Activated T-cell treated with anti-CD3 and anti-CD28 coated beads for 1 hour (primary cell): ENCODE measurements around the gene AMIGO3.
"Not testable (repeated sequence)": the region's sequence is repeated elsewhere in the genome, so short reads cannot be mapped to it uniquely, and the experiment has no call there.

Source experiments
- DNase-seq: peaks from one replicate; pipeline ENCODE4 v3.0.0-alpha.2; 2020; ENCODE audit warnings: low read depth

AMIGO3 gene

DNA sequence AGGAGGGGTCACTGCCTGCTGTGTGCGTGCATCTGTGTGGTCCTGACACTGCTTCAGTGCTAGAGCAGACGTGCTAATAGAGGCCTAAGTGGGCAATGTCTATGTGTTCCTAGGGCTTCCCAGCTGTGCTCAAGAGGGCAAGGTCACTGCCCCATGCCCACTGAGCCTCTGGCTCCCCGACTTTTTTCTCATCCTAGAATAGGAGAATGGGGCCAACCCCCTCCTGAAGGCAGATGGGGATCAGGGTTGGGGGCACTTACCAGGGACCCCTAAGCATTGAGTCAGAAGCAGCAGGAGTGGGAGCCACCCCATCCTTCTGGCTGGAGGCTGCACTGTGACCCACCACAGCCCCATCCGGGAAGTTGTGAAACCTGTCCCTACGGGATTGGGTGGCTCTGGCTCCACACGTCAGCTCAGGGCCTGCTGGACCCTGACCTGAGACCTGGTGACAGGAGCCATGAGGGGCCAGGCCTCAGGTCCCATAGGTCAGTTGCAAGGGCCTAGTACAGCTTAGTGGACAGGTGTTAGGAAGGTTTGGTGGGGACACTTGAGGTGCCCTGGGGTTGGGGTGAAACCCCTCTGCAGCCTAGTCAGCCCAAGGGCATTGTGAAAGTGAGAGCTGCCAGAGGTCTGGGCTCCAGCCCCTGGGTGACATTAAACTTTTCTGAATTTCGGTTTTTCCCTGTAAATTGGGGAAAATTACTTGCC, 31.0 kb downstream of the AMIGO3 start:
- DNase-seq, result not testable (repeated sequence)

DNA sequence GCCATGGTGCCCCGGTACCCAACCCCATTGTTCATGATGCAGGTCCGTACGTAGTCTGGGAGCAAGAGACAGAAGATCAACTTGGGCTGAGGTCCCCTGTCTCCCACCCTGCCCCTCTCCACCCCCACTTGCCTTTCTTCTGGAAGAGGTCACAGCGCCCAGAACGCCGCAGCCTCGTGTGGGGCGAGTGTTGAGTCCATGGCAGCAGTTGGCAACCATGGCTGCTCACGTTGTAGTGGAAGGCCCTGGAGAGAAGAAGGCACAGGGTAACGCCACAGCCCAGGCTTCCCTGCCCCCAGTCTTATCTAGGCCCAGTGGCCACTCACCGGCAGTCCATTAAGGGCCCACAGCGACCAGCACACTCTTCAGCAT, 32.1 kb downstream of the AMIGO3 start:
- not testable (repeated sequence) for DNase-seq

DNA sequence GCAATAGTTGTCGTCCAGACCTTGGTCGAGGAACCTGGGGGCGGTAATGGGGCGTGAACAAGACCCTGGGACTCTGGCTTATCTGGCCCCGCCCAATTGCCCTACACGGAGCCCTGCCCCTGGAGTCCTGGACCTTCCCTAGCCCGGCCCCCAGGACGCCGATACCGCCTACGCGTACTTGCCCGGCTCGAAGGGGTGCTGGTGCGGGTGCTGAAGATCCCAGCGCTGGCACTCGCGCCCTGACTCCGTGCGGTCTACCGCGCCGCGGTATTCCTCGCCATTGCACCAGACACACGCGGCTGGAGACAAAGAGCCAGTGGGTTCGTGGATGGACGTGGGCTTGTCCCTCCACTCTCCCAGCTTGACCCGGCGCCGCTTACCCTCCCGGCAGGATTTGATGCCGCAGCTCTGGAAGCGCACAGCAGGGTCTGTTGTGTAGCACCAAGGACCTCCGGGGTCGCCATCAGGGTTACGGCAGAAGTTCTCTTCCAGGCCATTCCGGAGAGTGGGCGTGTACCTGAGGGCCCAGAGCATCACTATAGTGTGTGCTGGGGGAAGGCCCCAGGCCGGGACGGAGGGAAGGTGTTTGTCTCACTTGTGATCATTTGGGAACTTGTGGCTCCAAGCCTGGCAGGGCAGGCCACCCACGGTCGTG, 32.6 kb downstream of the AMIGO3 start:
- not testable (repeated sequence) for DNase-seq

DNA sequence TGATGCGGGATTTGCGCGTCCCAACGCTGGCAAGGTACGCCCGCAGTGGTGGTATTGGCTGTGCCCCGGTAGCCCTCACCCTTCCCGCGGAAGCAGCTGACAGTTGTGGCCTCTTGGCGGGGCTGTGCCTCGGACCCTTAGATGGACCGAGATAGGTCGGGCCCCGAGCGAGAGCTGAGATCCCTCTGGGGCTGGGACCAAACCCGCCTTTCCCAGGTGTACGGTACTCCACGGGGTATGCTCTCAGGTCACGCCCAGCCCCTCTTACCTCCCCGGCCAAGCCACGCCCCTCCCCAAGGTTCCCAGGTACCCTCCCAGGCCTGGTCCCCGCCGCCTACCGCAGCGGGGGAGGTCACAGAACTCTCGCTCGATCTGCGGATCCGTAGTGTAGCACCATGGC, 33.1 kb downstream of the AMIGO3 start:
- not testable (repeated sequence) for DNase-seq

DNA sequence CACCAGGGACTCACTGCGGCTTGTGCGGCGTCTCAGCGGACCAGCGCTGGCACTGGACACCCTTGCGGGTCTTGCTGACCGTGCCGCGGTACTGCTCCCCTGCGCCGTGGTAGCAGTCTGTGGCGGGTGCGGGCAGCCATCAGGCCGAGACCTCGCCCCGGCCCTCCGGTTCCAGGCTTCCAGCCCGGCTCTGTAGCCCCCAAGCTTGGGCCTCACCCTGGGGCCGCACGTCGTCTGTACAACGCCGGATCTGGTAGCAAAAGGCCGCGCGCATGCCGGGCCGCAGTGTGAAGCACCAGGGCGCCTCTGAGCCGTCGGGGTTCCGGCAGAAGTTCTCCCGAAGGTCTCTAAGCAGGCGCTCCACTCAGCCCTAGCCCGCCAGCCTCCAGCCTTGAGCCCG, 33.6 kb downstream of the AMIGO3 start:
- DNase-seq, result not testable (repeated sequence)

DNA sequence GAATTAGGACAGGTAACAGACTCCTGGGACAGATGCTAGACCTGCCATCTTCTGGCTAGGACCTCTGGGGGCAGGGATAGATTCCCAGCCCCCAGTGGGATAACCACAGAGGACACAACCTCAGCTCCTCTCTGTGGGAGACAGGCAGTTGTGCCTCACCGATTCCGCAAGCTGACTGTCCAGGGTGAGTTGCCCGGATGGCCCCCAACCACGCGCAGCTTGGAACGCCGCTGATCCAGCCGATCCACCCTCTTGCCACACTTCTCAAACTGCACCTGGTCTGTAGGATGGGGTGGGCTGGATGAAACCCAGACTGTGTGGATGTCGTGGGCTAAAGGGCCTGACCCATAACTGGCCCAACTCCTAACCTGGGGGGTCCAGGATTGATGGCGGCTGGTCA, 34.4 kb downstream of the AMIGO3 start:
- DNase-seq, result not testable (repeated sequence)

DNA sequence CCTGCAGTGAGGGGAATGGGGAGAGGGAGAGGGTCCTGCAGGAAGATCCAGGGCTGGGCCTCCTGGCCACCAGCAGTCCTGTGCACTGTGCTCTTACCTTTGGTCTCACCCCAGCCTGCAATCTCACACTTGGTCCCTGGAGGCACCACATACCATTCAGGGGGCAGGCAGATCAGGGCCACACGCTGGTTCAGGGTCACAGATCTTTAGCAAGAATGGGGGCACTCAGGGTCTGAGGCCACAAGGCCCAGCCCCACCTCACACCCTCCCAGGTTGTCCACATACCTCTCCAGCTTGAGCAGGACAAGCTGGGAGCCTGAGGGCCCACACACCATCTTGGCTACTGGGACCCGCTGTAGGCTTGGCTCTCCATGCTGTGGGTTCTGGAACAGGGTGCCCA, 35.0 kb downstream of the AMIGO3 start:
- not testable (repeated sequence) for DNase-seq

DNA sequence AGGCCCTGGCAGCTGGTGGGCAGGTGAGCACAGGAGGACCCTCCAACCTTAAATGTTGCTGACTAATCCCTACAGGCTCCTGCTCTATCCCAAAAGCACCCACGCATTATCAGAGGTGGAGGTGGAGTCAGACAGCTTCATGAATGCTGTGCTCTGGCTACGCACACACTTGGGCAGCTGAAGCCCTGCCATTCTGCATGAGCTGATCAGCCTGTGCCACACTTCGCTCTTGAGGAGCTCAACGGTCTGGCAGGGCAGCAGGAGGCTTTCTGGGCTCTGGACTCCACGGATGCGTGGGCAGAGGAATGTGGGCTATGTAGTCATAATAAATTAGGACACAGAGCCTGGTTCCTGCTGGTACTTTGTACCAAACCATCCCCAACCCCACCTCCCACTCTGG, 36.3 kb downstream of the AMIGO3 start:
- DNase-seq, result no peak

DNA sequence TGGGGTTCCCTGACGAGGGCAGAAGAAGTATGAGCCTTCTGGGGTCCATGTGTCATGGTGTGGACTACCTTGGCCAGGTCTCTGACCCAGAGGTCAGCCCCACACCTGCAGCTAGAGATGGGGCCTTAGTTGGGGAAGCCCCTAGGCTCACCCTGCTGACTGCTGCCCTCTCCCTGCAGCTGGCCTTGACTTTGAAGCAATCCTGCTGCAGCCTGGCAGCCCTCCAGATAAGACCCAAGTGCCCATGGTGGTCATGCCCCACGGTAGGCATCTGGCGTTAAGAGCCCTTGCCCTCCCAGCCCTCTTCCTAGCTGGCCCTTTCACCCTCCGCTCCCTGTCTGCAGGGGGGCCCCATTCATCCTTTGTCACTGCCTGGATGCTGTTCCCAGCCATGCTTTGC, 37.9 kb downstream of the AMIGO3 start:
- DNase-seq, result no peak

DNA sequence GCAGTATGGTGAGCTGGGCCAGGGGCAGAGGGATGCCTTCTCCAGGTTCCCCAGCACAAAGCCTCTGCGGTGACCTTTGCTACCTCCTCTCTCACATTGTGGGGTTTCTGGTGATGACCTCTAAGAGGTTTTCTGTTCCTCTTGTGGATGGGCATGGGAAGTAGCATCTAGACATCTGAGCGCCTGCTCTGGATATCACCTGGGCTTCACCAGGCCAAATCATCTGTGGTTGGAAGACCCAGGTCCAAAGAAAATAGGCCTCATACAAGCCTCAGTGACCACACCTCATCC, 38.3 kb downstream of the AMIGO3 start:
- DNase-seq, result no peak

DNA sequence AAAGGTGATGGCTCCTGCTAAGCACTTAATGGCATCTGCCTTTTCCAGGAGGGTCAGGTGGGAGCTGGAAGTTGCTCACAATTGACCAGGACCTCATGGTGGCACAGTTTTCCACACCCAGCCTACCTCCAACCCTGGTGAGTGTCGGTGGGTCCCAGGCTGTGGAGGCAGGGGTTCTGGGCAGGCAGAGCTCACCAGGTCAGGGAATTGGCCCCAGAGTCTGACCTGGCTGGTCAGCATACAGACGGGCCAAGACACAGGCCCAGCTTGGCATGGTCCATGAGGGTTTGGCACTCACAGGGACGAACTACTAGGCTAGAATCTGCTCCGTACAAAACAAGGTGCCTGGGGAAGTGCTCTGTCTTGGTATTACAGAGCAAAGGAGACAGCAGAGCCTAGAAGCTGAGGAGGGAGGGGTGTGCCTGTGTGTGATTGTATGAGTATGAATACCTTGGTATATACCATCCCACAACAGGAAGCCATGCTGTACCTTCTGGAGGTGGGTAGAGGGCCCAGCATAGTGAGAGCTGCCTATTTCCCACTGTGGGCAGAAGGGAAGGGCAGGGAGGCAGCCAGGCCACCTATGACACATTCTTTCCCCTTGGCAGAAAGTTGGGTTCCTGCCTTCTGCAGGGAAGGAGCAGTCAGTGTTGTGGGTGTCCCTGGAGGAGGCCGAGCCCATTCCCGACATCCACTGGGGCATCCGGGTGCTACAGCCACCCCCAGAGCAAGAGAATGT, 38.8 kb downstream of the AMIGO3 start:
- DNase-seq, result no peak

DNA sequence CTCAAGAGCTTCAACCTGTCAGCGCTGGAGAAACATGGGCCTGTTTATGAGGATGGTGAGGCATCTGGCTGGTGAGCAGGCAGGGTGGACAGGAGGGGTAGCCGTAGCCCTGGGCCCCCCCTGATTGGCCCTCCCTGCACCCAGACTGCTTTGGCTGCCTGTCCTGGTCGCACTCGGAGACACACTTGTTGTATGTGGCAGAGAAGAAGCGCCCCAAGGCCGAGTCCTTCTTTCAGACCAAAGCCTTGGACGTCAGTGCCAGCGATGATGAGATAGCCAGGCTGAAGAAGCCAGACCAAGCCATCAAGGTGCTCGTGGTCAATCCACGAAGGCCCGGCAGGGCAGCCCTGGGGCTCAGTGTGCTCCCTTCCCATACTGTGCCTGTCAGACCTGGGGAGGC, 43.6 kb downstream of the AMIGO3 start:
- DNase-seq, result no peak

DNA sequence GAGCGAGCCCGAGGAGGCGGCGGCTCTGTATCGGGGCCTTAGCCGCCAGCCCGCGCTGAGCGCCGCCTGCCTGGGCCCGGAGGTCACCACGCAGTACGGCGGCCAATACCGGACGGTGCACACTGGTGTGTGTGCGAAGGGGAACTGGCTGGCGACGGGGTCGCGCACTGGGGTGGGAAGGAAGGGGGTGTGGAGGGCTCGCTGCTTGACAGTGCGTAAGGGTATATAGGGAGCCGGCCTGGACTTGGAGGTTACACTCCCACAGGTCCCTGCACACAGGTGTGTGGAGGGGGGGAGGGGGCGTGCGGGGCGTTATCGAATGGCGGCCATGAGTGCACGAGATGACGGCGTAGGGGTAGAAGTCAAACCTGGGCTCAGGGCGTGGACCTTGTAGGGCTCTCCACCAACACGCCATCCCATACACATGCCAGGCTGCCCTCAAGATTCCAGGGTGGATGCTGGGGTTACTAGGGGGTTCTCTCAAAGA, 44.9 kb downstream of the AMIGO3 start:
- peak; percentile 11 for DNase-seq

DNA sequence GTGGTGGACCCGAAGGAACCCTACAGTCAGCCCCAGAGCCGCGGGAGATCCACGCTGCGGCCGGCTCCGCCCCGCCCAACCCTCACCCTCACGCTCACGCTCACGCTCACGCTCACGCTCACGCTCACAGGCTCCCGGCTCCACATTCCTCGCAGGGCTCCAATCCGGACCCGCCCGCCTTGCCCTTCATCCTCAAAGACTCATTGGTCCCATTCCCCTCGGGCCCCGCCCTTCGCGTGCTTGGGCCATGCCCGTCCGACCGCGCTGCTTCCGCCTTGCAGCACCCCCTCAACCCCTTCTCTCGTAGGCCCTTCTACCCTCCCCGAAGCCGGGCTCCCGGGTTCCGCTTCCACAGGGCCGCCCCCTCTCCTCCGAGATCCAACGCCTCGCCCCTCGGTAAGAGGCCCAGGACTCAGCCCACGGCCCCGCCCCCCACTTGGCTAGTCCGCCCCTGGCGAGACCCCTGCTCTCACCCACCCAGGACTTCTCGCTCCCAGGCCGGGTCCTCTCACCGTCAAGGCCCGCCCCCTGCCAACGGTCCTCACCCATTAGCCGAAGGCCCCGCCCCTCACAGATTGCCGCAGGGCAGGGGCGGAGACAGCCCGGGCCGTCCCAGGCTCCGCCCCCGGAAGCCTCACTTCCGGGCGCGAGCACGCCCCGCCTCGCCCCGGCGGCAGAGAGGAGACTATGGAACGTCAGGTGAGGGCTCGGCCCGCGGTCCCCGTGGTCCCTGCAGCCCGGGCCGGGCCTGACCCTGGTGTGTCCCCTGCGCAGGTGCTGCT, 45.6 kb downstream of the AMIGO3 start, which contains the start of gene APEH:
APEH (plus strand) TSS at position 637 of the 782 bp plus-strand sequence; CDS start at position 688, 51 bp downstream.
- DNase-seq, result peak; percentile 95

DNA sequence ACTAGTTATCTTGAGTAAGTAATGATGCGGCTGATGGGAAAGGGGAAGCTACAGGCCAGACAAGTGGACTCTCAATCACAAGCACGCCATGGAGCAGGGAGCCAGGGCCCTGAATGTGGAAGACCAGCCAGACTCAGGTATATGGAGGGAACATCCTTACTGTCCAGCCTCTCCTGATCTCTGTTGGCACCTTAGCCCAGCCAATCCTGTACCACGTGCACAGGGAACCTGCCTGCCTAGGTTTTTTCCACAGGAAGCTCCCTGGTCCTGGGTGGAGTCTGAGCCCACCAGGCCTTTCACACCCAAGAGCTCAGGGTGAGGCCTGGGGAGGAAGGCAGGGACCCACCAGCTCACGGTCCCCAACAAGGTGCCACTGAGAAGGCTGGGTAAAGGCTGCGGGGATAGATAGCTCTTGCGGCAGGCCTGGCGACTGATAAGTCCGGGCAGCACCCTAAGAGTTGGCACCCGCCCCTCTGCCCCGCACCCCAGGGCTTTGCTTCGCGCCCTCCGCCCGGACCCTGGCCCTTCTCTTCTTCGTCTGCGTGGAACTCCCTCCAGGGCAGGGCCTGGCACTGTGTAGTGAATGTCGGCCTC, 46.3 kb downstream of the AMIGO3 start:
- no peak for DNase-seq

DNA sequence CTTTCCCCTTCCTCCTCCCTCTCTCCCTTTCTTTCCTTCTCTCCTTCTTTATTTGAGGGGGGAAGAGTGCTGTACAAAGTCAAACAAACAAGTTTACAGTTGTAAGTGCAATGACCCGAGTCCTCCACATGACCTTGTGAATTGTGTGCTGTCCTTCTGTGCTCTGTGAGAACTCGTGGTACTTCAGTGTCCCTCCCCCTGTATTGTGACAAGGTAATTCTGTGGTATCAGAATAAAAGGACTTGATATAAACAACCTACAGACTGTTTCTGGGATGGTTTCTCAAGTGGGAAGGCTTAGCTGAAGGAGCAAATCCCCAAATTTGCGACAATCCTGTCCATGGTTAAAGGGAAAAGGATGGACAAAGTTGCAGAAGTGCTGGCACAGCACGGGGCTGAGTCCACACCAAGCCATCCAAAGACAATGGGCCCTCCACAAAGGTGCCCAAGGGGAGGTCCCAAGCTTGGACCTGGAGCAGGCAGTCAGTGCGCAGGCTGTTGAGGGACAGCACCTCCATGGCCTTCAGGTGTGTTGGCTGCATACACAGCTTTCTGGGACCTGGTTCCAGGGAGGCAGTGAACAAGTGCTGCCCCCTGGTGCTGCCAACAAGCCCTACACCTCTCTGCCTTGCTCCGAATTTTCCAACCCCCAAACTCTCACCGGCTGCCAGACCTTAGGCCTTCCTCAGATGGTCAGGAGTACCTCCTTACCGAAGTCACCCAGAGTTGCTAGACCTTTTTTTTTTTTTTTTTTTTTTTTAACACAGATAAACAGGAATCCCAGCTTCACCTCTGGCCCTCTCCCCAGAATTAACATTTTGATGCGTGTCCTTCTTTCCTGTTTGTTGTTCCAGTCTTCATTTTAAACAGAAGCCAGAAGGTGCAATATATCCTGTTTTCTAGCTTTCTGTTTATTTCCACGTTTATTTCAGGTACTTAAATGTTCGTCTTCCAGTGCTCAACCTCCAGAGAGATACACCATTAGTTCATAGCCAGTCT, 47.9 kb downstream of the AMIGO3 start:
- DNase-seq, result peak; percentile 58

DNA sequence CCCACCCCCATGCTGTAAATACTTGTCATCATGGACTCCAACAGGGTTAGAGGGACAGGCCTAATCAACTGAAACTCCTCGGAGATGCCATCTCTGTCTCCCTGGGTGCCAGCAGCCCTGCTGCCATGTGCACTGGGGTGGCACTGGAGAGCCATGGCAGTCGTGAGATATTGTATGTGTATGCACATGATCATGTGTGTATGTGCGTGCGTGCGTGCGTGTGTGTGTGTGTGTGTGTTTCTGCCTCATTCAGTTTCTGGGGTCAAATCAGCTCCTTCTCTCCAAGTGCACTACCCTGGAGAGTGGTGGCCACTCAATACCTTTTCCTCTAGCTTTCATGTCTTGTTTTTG, 48.6 kb downstream of the AMIGO3 start:
- DNase-seq, result no peak

DNA sequence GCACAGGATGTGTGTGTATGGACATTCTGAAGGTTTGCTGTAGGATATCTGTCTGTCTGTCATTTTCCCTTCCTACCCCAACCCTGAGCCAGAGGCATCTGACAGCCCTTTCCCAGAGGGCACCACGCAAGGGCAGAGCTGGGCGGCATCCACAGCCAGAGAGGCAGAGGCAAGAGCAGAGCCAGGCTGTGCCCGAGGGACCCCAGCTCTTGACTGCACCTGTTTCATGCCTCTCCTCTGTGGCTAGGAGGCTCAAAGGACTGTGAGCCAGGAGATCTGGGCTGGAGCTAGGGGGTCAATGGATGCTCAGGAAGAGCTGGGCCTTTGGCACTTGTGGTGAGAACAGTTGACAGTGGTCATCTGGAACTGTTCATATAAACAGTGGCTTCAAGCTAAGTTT, 50.1 kb downstream of the AMIGO3 start:
- DNase-seq, result no peak

DNA sequence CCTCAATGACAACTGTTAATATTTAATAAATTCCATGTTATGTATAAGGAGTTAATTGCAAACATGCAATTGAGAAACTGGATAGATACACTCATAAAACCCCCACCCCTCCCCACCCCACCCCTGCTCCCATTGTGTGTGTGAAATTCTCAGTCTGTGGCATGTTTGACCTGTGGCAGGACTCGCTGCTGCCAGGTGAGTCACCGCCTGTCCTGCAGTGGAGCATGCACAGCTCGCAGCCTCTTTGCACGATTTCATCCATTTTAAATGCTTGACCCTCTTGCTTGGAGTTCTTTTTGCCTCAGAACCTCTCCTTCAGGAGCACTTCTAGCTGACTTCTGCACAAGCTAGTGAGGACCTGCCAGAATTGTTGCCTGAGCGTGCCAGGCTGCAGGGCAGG, 50.6 kb downstream of the AMIGO3 start:
- DNase-seq, result no peak

DNA sequence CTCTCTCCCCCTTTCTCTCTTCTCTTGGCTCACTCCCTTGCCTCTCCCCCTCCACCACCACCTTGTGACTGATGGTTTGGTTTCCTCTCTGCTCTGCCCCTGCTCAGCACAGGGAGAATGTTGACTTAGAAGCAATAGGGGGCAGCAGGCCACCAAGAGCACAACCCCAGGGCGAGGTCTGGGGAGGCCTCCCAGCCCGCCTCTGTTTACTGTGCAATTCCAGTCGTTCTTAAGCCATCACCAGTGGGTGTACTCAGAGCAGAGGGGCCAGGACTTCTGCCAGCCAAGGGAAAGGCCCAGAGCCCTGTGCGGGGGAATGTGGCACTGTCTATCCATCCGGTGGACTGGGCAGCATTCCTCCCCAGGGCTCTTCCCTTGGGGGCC, 51.1 kb downstream of the AMIGO3 start:
- no peak for DNase-seq
